Calu3 (cell line): Measurements from ENCODE around the gene NHLRC4. TPM values are rescaled to one million over a fixed set of nuclear protein-coding genes. Genes with fewer than 3 reads are reported as not detected.

Source experiments
- BruUV-seq: library from RNA; stranded (reverse); fragments of 400-500 nt; replicated peaks from 2 replicates; lab custom pipeline; 2021; lab: Mats Ljungman, UMichigan
- CTCF ChIA-PET: fragments of 300-600 bp; sonication (Branson Sonifier 250); formaldehyde crosslinking; loops from one replicate; lab custom pipeline; 2022; ENCODE audit warnings: antibody characterized with exemption; lab: Charles Lee
- DNase-seq: peaks from one replicate; pipeline ENCODE4 v3.0.0; 2022
- H3K27ac Mint-ChIP-seq: one replicate; pipeline ENCODE4 v1.8.0; 2022; ENCODE audit warnings: mixed read lengths; ENCODE audit not compliant: unreplicated experiment
- H3K27me3 Mint-ChIP-seq: one replicate; pipeline ENCODE4 v1.8.0; 2022; ENCODE audit warnings: mixed read lengths; ENCODE audit not compliant: unreplicated experiment
- H3K36me3 Mint-ChIP-seq: one replicate; pipeline ENCODE4 v1.8.0; 2022; ENCODE audit warnings: mild to moderate bottlenecking, moderate library complexity, mixed read lengths; ENCODE audit not compliant: insufficient read depth, unreplicated experiment
- H3K4me1 Mint-ChIP-seq: one replicate; pipeline ENCODE4 v1.8.0; 2022; ENCODE audit warnings: mild to moderate bottlenecking, low read depth, mixed read lengths; ENCODE audit not compliant: unreplicated experiment
- H3K4me3 Mint-ChIP-seq: one replicate; pipeline ENCODE4 v1.8.0; 2022; ENCODE audit warnings: mild to moderate bottlenecking, low read depth, moderate library complexity, mixed read lengths; ENCODE audit not compliant: unreplicated experiment
- H3K9me3 Mint-ChIP-seq: one replicate; pipeline ENCODE4 v1.8.0; 2022; ENCODE audit warnings: low read depth, mixed read lengths; ENCODE audit not compliant: unreplicated experiment
- CTCF ChIP-seq: fragments of 200-600 bp; IDR thresholded peaks from one replicate; pipeline ENCODE4 v1.8.0; 2022; ENCODE audit warnings: antibody characterized with exemption; ENCODE audit not compliant: unreplicated experiment
- intact Hi-C: fragments of 100-400 bp; cut with micrococcal nuclease; formaldehyde crosslinking; loops from one replicate; pipeline ENCODE4 v1.10.0; 2022; ENCODE audit not compliant: unreplicated experiment
- total RNA-seq: library from RNA; stranded (reverse); gene quantifications from 2 replicates; pipeline ENCODE4 v1.2.3, GENCODE V29; 2022

NHLRC4 gene
- total RNA-seq, 1 experiment from 2014 or later = not detected

- Mint-ChIP-seq H3K4me3 (peak overlapping the region; percentile 92), H3K27ac (peak overlapping the region; percentile 97), H3K4me1 (peaks cover 41% of the 10 kb centered on the region), H3K9me3 (no peaks in the 10 kb centered on the region), H3K27me3 (no peaks in the 10 kb centered on the region), H3K36me3 (peaks cover 94% of the 10 kb centered on the region)
- intact Hi-C loops = no loop called here
- no peak for TF ChIP-seq CTCF
- DNase-seq = no peak
- CTCF ChIA-PET = interaction anchor here (0.7 kb wide), 1 partner anchor 10 kb away, joined by 4 read pairs; no protein-coding TSS in a partner anchor
- no TSS peak for BruUV-seq
These were observed 20.1 kb downstream of the NHLRC4 start for GRCh38 chr16:586645-587590.

- Mint-ChIP-seq H3K9me3 (no peaks in the 10 kb centered on the region), H3K4me1 (peaks cover 57% of the 10 kb centered on the region), H3K4me3 (peak overlapping the region; percentile 92), H3K27me3 (no peaks in the 10 kb centered on the region), H3K27ac (peak overlapping the region; percentile 97), H3K36me3 (peaks cover 93% of the 10 kb centered on the region)
- intact Hi-C loops = no loop called here
- BruUV-seq = no TSS peak
- CTCF ChIA-PET = interaction anchor here (1.0 kb wide), 1 partner anchor 54 kb away, joined by 3 read pairs; no protein-coding TSS in a partner anchor
- DNase-seq = peak; percentile 50
- TF ChIP-seq CTCF = no peak
These were observed 21.8 kb downstream of the NHLRC4 start for GRCh38 chr16:588639-588888.

GRCh38 chr16:588889-589657 is 22.3 kb downstream of the NHLRC4 start:
- Mint-ChIP-seq H3K27ac (peak overlapping the region; percentile 97), H3K27me3 (no peaks in the 10 kb centered on the region), H3K4me3 (peak overlapping the region; percentile 92), H3K4me1 (peaks cover 62% of the 10 kb centered on the region), H3K9me3 (no peaks in the 10 kb centered on the region), H3K36me3 (peaks cover 93% of the 10 kb centered on the region)
- peak; percentile 99 for DNase-seq
- TF ChIP-seq CTCF = no peak
- CTCF ChIA-PET = interaction anchor here (1.0 kb wide), 1 partner anchor 55 kb away, joined by 3 read pairs; no protein-coding TSS in a partner anchor
- BruUV-seq = no TSS peak
- intact Hi-C loops = no loop called here

- Mint-ChIP-seq H3K36me3 (peaks cover 93% of the 10 kb centered on the region), H3K27ac (peak within 1 kb of the TSS; percentile 97), H3K9me3 (no peaks in the 10 kb centered on the region), H3K4me3 (peak within 1 kb of the TSS; percentile 92), H3K27me3 (no peaks in the 10 kb centered on the region), H3K4me1 (peaks cover 69% of the 10 kb centered on the region)
- peak; percentile 99 for DNase-seq
- no peak for TF ChIP-seq CTCF
- CTCF ChIA-PET = no interaction called here
- no TSS peak for BruUV-seq
- intact Hi-C loops = no loop called here
These were observed 22.9 kb downstream of the NHLRC4 start, which contains the start of gene RAB40C for GRCh38 chr16:589658-590187. Gene RAB40C (plus strand): TSS chr16:590066. CDS start chr16:590292, 226 bp downstream.
